Naive B cell (primary cell): ENCODE results near the gene CGRRF1. TPM values are rescaled to one million over a fixed set of nuclear protein-coding genes. Genes with fewer than 3 reads are reported as not detected.

Source experiments
- ATAC-seq, 2 donors: fragments of 150-1000 bp; cut with Tn5 transposase; 2 replicates each; pipeline ENCODE4 v1.10.0; 2021; ENCODE audit warnings: low read depth in 2 of 2, mild to moderate bottlenecking in 2 of 2, moderate library complexity in 2 of 2
- DNase-seq: peaks from one replicate; pipeline ENCODE4 v3.0.0; 2022
- H3K27ac Mint-ChIP-seq, 6 donors: one replicate each; pipeline ENCODE4 v1.8.0; 2020 to 2022; ENCODE audit warnings: mild to moderate bottlenecking in 6 of 6, mixed read lengths in 6 of 6, moderate library complexity in 5 of 6, inconsistent platforms in 2 of 6
- H3K27me3 Mint-ChIP-seq, 3 donors: one replicate each; pipeline ENCODE4 v1.8.0; 2021 to 2022; ENCODE audit warnings: mixed read lengths in 3 of 3, mild to moderate bottlenecking in 1 of 3
- H3K36me3 Mint-ChIP-seq, 2 donors: one replicate each; pipeline ENCODE4 v1.8.0; 2020 to 2022; ENCODE audit warnings: mixed read lengths in 2 of 2, inconsistent platforms in 1 of 2, mild to moderate bottlenecking in 1 of 2
- H3K4me1 Mint-ChIP-seq, 3 donors: one replicate each; pipeline ENCODE4 v1.8.0; 2020 to 2022; ENCODE audit warnings: mixed read lengths in 3 of 3, inconsistent platforms in 1 of 3, mild to moderate bottlenecking in 1 of 3, moderate library complexity in 1 of 3
- H3K4me3 Mint-ChIP-seq, 8 donors: one replicate each; pipeline ENCODE4 v1.8.0; 2020 to 2022; ENCODE audit warnings: mild to moderate bottlenecking in 8 of 8, mixed read lengths in 8 of 8, moderate library complexity in 8 of 8, inconsistent platforms in 2 of 8
- H3K9me3 Mint-ChIP-seq, 7 donors: one replicate each; pipeline ENCODE4 v1.8.0; 2020 to 2022; ENCODE audit warnings: mixed read lengths in 7 of 7, mild to moderate bottlenecking in 5 of 7, inconsistent platforms in 2 of 7, moderate library complexity in 1 of 7
- polyA plus RNA-seq, 6 donors: library from polyadenylated mRNA; unstranded; fragments of 300-500 nt; fragmentation: Illumina TruSeq; gene quantifications; one replicate each; pipeline ENCODE4 v1.2.3, GENCODE V29; 2021; ENCODE audit warnings: low read depth in 6 of 6

Gene CGRRF1
- polyA plus RNA-seq, 6 donors from 2014 or later: 27.4 to 41.3 (median 35.3) TPM

DNA sequence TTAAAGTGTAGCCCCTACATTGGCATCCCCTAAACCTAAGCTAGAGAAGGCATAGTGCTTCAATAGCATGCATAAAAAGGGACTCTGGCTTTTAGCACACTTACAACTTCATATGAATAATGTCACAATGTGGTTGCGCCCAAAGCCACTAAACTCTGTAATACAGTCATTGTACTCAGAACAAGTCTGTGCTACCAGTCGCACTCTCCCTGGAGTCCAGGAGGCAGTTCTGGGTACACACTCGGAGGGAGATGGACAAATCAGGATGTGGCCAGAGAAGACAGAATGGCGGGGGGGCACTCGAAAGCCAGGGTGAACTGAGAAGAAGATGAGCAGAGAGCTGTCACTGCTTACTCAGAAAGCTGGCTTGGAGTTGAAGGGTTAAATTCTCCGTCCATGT lies 67.8 kb downstream of the CGRRF1 start:
- peaks cover 8 to 31% (median 18%) of the 10 kb centered on the region in 3 donors for H3K4me1 Mint-ChIP-seq
- H3K27me3 Mint-ChIP-seq: no peaks in the 10 kb centered on the region
- no peak overlapping the region for H3K4me3 Mint-ChIP-seq
- DNase-seq: no peak
- peaks cover 0 to 11% (median 8%) of the 10 kb centered on the region in 7 donors for H3K9me3 Mint-ChIP-seq
- no peak for ATAC-seq
- H3K27ac Mint-ChIP-seq: no peak overlapping the region
- H3K36me3 Mint-ChIP-seq: peaks cover 18 to 19% of the 10 kb centered on the region in 2 donors

DNA sequence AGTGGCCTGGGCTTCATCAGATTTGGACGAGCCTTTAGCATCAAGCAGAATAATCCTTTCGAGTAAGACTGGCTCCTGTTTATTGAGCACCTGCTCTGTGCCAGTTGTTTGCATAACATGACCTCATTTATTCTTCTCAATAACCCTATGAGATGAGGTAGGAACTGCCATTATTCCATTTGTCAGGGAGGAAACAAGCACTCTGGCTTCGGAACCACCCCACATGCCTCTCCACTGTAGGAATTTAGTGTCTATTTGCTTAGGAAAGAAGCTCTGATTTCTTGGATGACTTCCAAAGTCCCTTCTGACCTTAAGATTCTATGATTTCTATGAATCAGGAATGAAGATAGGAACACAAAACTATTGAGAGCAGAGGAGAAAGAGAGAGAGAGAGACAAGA lies 68.3 kb downstream of the CGRRF1 start:
- no peak for DNase-seq
- Mint-ChIP-seq H3K4me3 (no peak overlapping the region), H3K27ac (peak overlapping the region in 1 of 6 donors; percentile 93), H3K4me1 (peaks cover 8 to 32% (median 18%) of the 10 kb centered on the region in 3 donors), H3K36me3 (peaks cover 15 to 17% of the 10 kb centered on the region in 2 donors), H3K27me3 (no peaks in the 10 kb centered on the region), H3K9me3 (peaks cover 0 to 9% (median 6%) of the 10 kb centered on the region in 7 donors)
- no peak for ATAC-seq

DNA sequence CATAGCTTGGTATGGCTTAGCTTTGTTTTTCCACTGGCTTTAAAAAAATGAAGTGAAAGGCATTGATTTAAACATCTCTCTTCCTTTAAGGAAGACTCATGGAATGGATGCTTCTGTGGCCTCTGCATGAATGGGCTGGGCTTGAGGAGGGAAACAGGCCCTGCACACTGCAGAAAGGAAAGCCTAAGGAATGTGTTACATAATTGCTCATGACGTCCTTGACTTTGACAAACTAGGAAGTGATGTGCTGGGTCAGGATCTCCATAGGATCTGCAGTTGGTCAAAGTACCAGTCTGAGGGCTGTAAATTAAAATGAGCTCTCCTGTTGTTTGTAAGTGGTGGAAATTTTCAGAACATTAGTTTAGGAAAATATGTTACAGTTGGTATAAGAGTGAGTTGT lies 69.9 kb downstream of the CGRRF1 start:
- H3K9me3 Mint-ChIP-seq: no peaks in the 10 kb centered on the region
- no peak for DNase-seq
- H3K36me3 Mint-ChIP-seq: peaks cover 6 to 9% of the 10 kb centered on the region in 2 donors
- H3K27ac Mint-ChIP-seq: peak overlapping the region in 3 of 6 donors; percentile 30 to 71 (median 46)
- ATAC-seq: no peak
- H3K4me3 Mint-ChIP-seq: no peak overlapping the region
- H3K4me1 Mint-ChIP-seq: peaks cover 10 to 32% (median 13%) of the 10 kb centered on the region in 3 donors
- no peaks in the 10 kb centered on the region for H3K27me3 Mint-ChIP-seq

DNA sequence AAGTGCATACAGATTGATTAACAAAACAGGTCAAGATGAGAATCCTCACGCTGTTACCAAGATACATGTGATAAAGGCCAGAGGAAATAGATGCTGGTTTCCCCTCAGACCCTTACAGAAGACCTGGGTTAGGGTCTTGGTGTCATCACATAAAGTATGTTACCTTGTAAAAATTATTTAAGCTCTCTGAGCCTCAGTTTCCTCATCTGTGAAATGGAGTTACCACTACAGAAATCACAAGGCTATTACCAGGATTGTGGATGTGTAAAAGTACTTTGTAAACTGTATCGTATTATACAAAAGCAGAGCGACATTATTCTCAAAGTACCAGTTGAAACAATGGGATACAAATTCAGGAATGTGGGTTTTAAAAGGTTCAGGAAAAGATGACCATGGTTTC lies 71.2 kb downstream of the CGRRF1 start:
- no peaks in the 10 kb centered on the region for H3K27me3 Mint-ChIP-seq
- H3K27ac Mint-ChIP-seq: no peak overlapping the region
- H3K4me1 Mint-ChIP-seq: peaks cover 9 to 36% (median 10%) of the 10 kb centered on the region in 3 donors
- peaks cover 5 to 9% of the 10 kb centered on the region in 2 donors for H3K36me3 Mint-ChIP-seq
- no peak for DNase-seq
- no peak overlapping the region for H3K4me3 Mint-ChIP-seq
- no peaks in the 10 kb centered on the region for H3K9me3 Mint-ChIP-seq
- ATAC-seq: no peak

DNA sequence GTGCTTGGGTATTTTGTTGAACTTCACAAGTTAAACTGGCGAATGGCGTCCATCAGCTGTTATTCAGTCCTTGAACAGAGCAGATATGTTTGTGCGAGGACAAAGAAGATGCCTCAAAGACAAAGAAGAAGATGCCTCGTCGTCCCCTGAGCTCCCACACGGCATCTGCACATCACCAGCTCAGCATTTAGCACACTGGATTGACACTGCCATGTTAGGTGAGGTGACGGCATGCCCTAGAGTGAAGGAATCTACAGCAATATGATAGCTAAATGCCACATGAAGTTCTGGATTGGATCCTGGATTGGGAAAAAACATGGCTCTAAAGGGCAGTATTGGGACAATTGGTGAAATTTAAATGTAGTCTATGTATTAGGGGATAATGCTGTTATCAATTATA lies 72.6 kb downstream of the CGRRF1 start:
- ATAC-seq: no peak
- H3K36me3 Mint-ChIP-seq: no peaks in the 10 kb centered on the region
- no peaks in the 10 kb centered on the region for H3K27me3 Mint-ChIP-seq
- no peak overlapping the region for H3K4me3 Mint-ChIP-seq
- no peak for DNase-seq
- peaks cover 3 to 49% (median 4%) of the 10 kb centered on the region in 3 donors for H3K4me1 Mint-ChIP-seq
- peaks cover 0 to 5% (median 0%) of the 10 kb centered on the region in 7 donors for H3K9me3 Mint-ChIP-seq
- no peak overlapping the region for H3K27ac Mint-ChIP-seq

DNA sequence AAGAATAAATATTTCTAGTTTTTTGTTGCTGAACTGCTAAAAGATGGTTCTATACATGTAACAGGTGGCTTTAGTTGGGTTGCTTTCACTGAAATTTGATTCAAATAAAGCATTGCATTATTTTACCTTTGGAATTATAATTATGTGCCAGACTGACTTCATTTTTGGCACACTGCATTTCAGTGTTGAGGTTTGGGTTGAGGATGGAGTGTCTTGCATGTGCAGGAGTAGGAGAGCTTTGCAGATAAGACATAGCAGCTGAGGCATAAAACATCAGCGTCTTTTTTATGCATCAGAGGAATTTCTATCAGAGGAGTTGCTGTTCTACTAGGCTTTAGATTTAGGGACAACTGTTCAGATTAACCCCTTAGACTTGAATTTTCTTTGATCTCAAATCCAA lies 74.4 kb downstream of the CGRRF1 start:
- H3K9me3 Mint-ChIP-seq: peaks cover 0 to 5% (median 0%) of the 10 kb centered on the region in 7 donors
- ATAC-seq (no peak), DNase-seq (no peak)
- H3K36me3 Mint-ChIP-seq: no peaks in the 10 kb centered on the region
- H3K4me1 Mint-ChIP-seq: peaks cover 3 to 48% (median 8%) of the 10 kb centered on the region in 3 donors
- no peak overlapping the region for H3K27ac Mint-ChIP-seq
- H3K4me3 Mint-ChIP-seq: no peak overlapping the region
- H3K27me3 Mint-ChIP-seq: no peaks in the 10 kb centered on the region

DNA sequence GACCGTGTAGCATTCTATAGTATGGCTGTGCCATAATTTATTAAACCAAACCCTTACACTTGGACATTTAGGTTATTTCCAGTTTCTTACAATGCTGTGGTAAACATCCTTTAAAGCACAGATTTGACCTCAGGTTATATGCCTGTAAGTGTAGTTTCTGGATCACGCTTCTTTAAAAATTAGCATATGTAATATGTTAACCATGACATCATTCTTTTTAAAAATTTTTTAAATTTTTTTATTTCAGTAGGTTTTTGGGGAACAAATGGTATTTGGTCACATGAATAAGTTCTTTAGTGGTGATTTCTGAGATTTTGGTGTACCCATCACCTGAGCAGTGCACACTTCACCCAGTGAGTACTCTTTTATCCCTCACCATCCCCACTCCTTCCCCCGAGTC lies 75.5 kb downstream of the CGRRF1 start:
- Mint-ChIP-seq H3K4me3 (no peak overlapping the region), H3K27me3 (no peaks in the 10 kb centered on the region), H3K27ac (no peak overlapping the region), H3K9me3 (peaks cover 0 to 5% (median 0%) of the 10 kb centered on the region in 7 donors), H3K36me3 (no peaks in the 10 kb centered on the region), H3K4me1 (peaks cover 3 to 40% (median 8%) of the 10 kb centered on the region in 3 donors)
- no peak for DNase-seq
- ATAC-seq: no peak

Other genes starting within 250 kb of the CGRRF1 start
- gene CDKN3, start 112.9 kb upstream of the CGRRF1 start, polyA plus RNA-seq: 1 to 10 TPM in 5 of 6 donors, not detected in 1; 1.1 to 2.3 (median 1.2) TPM
- gene CNIH1, start 68.5 kb upstream of the CGRRF1 start, polyA plus RNA-seq: 100 to 1,000 TPM in 1 of 6 donors, 10 to 100 TPM in 5; 69.3 to 167 (median 78.3) TPM
- 10 to 100 TPM; 36.4 to 45.5 (median 39.7) TPM for gene GMFB, start 20.9 kb upstream of the CGRRF1 start, polyA plus RNA-seq
- 1 to 10 TPM in 4 of 6 donors, under 1 TPM in 1, not detected in 1; 0.84 to 2.1 (median 1.2) TPM for gene SAMD4A, start 57.2 kb downstream of the CGRRF1 start, polyA plus RNA-seq